Brain microvascular endothelial cell (primary cell): ENCODE results near the gene C16orf74.
A peak's percentile ranks its signal among the peaks of the same experiment; 100 is the strongest.

Experiments
- DNase-seq: peaks from one replicate; pipeline ENCODE4 v3.0.0-alpha.2; 2020
- H3K27ac ChIP-seq: fragments of 250-450 bp; sonication (Bioruptor Pico); 2 replicates; pipeline ENCODE4 v1.5.1; 2020; ENCODE audit warnings: mild to moderate bottlenecking, moderate library complexity
- H3K27me3 ChIP-seq: fragments of 250-450 bp; sonication (Bioruptor Pico); replicated peaks from 2 replicates; pipeline ENCODE4 v1.5.1; 2020; ENCODE audit warnings: mild to moderate bottlenecking
- H3K36me3 ChIP-seq: fragments of 250-450 bp; sonication (Bioruptor Pico); replicated peaks from 2 replicates; pipeline ENCODE4 v1.5.1; 2020; ENCODE audit warnings: mild to moderate bottlenecking
- H3K4me3 ChIP-seq: 2 replicates; pipeline ENCODE4 v1.5.1; 2011; ENCODE audit warnings: low read depth, mild to moderate bottlenecking, control low read depth, low read length, moderate library complexity
- CTCF ChIP-seq: IDR thresholded peaks from 2 replicates; pipeline ENCODE4 v1.5.1; 2011; ENCODE audit warnings: low read depth, mild to moderate bottlenecking, moderate library complexity, low read length, control low read depth, inconsistent platforms; ENCODE audit errors: missing control alignments
- in situ Hi-C: cut with HindIII; loops from 2 replicates; pipeline ENCODE4 v1.10.0; 2017; ENCODE audit warnings: low sequenced_read_pairs, low pct_ligation_motif_present

C16orf74 gene

GRCh38 chr16:85699628-85700027 is 51.3 kb downstream of the C16orf74 start:
- H3K4me3 ChIP-seq: no peak overlapping the region
- no peaks in the 10 kb centered on the region for H3K36me3 ChIP-seq
- no peak overlapping the region for H3K27ac ChIP-seq
- in situ Hi-C loops: no loop called here
- H3K27me3 ChIP-seq: no peaks in the 10 kb centered on the region
- TF ChIP-seq CTCF: no peak
- DNase-seq: peak; percentile 69

GRCh38 chr16:85698935-85699558 is 51.8 kb downstream of the C16orf74 start:
- TF ChIP-seq CTCF: peak; percentile 8
- no peaks in the 10 kb centered on the region for H3K36me3 ChIP-seq
- DNase-seq: no peak
- in situ Hi-C loops: no loop called here
- no peaks in the 10 kb centered on the region for H3K27me3 ChIP-seq
- H3K4me3 ChIP-seq: no peak overlapping the region
- H3K27ac ChIP-seq: no peak overlapping the region

- no peak for DNase-seq
- no peaks in the 10 kb centered on the region for H3K27me3 ChIP-seq
- no peak overlapping the region for H3K27ac ChIP-seq
- no peak for TF ChIP-seq CTCF
- no peak overlapping the region for H3K4me3 ChIP-seq
- no peaks in the 10 kb centered on the region for H3K36me3 ChIP-seq
- in situ Hi-C loops: no loop called here
Measured at GRCh38 chr16:85698459-85698891, 52.4 kb downstream of the C16orf74 start.

- in situ Hi-C loops: no loop called here
- no peak overlapping the region for H3K27ac ChIP-seq
- DNase-seq: no peak
- no peaks in the 10 kb centered on the region for H3K36me3 ChIP-seq
- no peak overlapping the region for H3K4me3 ChIP-seq
- TF ChIP-seq CTCF: no peak
- no peaks in the 10 kb centered on the region for H3K27me3 ChIP-seq
Measured at GRCh38 chr16:85697431-85697830, 53.5 kb downstream of the C16orf74 start.

- Histone ChIP-seq H3K36me3 (no peaks in the 10 kb centered on the region), H3K4me3 (no peak overlapping the region), H3K27me3 (no peaks in the 10 kb centered on the region), H3K27ac (no peak overlapping the region)
- TF ChIP-seq CTCF: no peak
- DNase-seq: no peak
- in situ Hi-C loops: no loop called here
Measured at GRCh38 chr16:85696781-85697180, 54.1 kb downstream of the C16orf74 start.
